Activated CD8-positive, alpha-beta T cell treated with anti-CD3 and anti-CD28 coated beads for 36 hours (primary cell): Measurements from ENCODE around the gene RABGAP1L. TPM values are rescaled to one million over a fixed set of nuclear protein-coding genes. Genes with fewer than 3 reads are reported as not detected.

Experiments used
- ATAC-seq: fragments of 200-7000 bp; cut with Tn5 transposase; one replicate; pipeline ENCODE4 v1.10.0; 2021; ENCODE audit warnings: mild to moderate bottlenecking, moderate library complexity
- CTCF ChIA-PET: fragments of 350-600 bp; sonication (Branson Sonifier 250); formaldehyde crosslinking; loops from one replicate; lab custom pipeline; 2021; ENCODE audit warnings: antibody characterized with exemption; lab: Charles Lee
- POLR2A ChIA-PET: fragments of 350-600 bp; sonication (Branson Sonifier 250); formaldehyde crosslinking; loops from one replicate; lab custom pipeline; 2021; ENCODE audit warnings: antibody characterized with exemption; lab: Charles Lee
- DNase-seq: peaks from one replicate; pipeline ENCODE4 v3.0.0-alpha.2; 2020
- H3K27ac Mint-ChIP-seq: one replicate; pipeline ENCODE4 v1.8.0; 2021; ENCODE audit warnings: mild to moderate bottlenecking, mixed read lengths
- H3K27me3 Mint-ChIP-seq: one replicate; pipeline ENCODE4 v1.8.0; 2021; ENCODE audit warnings: mixed read lengths
- H3K36me3 Mint-ChIP-seq: one replicate; pipeline ENCODE4 v1.8.0; 2021; ENCODE audit warnings: low read depth, mixed read lengths
- H3K4me1 Mint-ChIP-seq: one replicate; pipeline ENCODE4 v1.8.0; 2021; ENCODE audit warnings: low read depth, mixed read lengths
- H3K4me3 Mint-ChIP-seq: one replicate; pipeline ENCODE4 v1.8.0; 2021; ENCODE audit warnings: mild to moderate bottlenecking, moderate library complexity, mixed read lengths
- H3K9me3 Mint-ChIP-seq: one replicate; pipeline ENCODE4 v1.8.0; 2021; ENCODE audit warnings: mixed read lengths
- intact Hi-C: fragments of 100-400 bp; cut with micrococcal nuclease; formaldehyde crosslinking; loops from one replicate; pipeline ENCODE4 v1.10.0; 2022
- total RNA-seq, 2 experiments: library from RNA; stranded (reverse); gene quantifications; one replicate each; pipeline ENCODE4 v1.2.3, GENCODE V29; 2021
- TF ChIP-seq, protein P1 (sequence below): fragments of 200-600 bp; IDR thresholded peaks from one replicate; pipeline ENCODE4 v1.8.0; 2022; ENCODE audit warnings: antibody characterized with exemption, mild to moderate bottlenecking

RABGAP1L gene
- total RNA-seq, 2 experiments from 2014 or later, result 26.9 to 29.4 TPM

DNA sequence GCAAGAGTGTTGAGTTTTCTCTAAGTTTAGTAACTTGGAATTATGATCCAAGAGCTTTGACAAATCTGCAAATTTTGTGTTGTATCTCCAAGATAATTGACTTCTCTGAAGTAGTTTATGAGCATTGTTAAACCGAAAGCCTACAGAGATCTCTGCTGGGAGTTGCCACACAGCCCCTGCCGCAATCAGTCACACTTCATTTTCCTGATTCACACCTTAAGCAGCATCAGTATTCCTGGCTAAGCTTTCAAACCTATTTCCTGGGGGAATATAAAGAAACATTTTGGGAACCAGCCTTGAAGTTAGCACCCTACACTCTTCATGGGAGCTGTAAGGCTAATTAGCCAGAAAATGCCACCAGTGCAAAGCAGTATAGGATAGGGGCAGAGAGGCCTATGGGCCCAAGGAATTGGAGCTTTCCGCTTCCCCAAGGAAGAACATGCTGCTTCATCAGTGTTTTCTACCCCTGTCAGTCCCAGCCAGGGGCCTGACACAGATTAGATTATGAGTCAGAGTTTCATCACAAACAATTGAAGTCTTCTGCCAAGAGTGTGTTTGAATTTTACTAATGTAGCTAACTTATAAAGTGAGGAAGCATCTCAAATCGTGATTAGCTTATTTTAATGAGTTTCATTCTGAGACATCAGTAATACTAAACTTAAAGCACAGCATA, 817.3 kb downstream of the RABGAP1L start:
- ATAC-seq (peak; percentile 86), DNase-seq (peak; percentile 25)
- no peaks in the 10 kb centered on the region for H3K9me3 Mint-ChIP-seq
- peaks cover 38% of the 10 kb centered on the region for H3K4me1 Mint-ChIP-seq
- H3K27ac Mint-ChIP-seq, result peak overlapping the region; percentile 75
- peaks cover 33% of the 10 kb centered on the region for H3K36me3 Mint-ChIP-seq
- ChIA-PET POLR2A (interaction anchor here (0.7 kb wide), 1 partner anchor 82 kb away, joined by 3 read pairs; no protein-coding TSS in a partner anchor), CTCF (interaction anchor here (0.8 to 4.2 kb wide), 8 partner anchors 7 to 206 kb away, joined by 3 to 16 read pairs (median 3); no protein-coding TSS in a partner anchor)
- intact Hi-C loops, result no loop called here
- TF ChIP-seq, protein P1, sequence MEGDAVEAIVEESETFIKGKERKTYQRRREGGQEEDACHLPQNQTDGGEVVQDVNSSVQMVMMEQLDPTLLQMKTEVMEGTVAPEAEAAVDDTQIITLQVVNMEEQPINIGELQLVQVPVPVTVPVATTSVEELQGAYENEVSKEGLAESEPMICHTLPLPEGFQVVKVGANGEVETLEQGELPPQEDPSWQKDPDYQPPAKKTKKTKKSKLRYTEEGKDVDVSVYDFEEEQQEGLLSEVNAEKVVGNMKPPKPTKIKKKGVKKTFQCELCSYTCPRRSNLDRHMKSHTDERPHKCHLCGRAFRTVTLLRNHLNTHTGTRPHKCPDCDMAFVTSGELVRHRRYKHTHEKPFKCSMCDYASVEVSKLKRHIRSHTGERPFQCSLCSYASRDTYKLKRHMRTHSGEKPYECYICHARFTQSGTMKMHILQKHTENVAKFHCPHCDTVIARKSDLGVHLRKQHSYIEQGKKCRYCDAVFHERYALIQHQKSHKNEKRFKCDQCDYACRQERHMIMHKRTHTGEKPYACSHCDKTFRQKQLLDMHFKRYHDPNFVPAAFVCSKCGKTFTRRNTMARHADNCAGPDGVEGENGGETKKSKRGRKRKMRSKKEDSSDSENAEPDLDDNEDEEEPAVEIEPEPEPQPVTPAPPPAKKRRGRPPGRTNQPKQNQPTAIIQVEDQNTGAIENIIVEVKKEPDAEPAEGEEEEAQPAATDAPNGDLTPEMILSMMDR, result no peak
- no peak overlapping the region for H3K4me3 Mint-ChIP-seq
- H3K27me3 Mint-ChIP-seq, result no peaks in the 10 kb centered on the region

DNA sequence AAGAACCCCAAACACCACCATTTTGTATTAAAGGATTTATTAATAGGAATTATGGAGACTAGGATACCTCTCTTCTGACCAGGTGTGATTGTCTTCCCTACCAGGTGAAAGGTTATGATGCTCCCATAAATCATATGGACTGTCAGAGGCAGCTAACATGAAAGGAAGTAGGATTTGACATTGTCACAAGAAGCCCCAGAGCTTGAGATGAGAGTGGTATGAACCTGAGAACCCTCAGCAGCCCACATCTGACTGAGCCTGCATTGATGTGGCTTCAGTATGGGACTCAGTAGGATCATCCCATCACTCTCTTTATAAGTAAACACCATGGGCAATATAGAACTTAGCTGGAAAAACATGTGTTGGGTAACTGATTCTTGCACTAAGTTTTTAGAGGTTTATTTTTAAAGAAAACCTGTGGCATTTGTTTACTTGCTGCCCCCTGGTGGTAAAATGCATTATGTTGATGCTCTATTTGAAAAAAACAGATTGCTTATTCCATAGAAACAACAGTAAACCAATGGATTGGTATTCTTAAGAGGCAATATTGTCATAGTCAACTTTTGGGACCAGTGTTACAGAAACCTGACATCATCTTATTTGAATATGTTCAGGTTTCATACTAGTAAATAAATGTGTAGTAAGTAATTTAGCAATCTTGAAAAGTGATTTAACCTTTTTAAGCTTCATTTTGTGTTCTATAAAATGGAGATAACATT, 823.8 kb downstream of the RABGAP1L start:
- H3K4me1 Mint-ChIP-seq, result peaks cover 25% of the 10 kb centered on the region
- CTCF ChIA-PET, result interaction anchor here (0.8 to 2.7 kb wide), 19 partner anchors 8 to 720 kb away, joined by 3 to 18 read pairs (median 6); partner anchors contain the start of gene CACYBP
- ATAC-seq, result peak; percentile 13

GRCh38 chr1:174984952-174985351, 825.6 kb downstream of the RABGAP1L start:
- DNase-seq, result no peak
- TF ChIP-seq, protein P1, result no peak
- intact Hi-C loops, result no loop called here
- POLR2A ChIA-PET, result interaction anchor here (1.3 to 1.5 kb wide), 2 partner anchors 10 to 19 kb away, joined by 3 to 4 read pairs; no protein-coding TSS in a partner anchor
- H3K4me3 Mint-ChIP-seq, result no peak overlapping the region
- no peak overlapping the region for H3K27ac Mint-ChIP-seq
- peaks cover 43% of the 10 kb centered on the region for H3K36me3 Mint-ChIP-seq
- CTCF ChIA-PET, result interaction anchor here (0.7 to 2.3 kb wide), 5 partner anchors 11 to 215 kb away, joined by 3 to 12 read pairs (median 5); partner anchors contain the start of gene CACYBP
- H3K27me3 Mint-ChIP-seq, result no peaks in the 10 kb centered on the region
- no peak for ATAC-seq
- H3K4me1 Mint-ChIP-seq, result peaks cover 40% of the 10 kb centered on the region
- H3K9me3 Mint-ChIP-seq, result no peaks in the 10 kb centered on the region

More for the DNA sequence above, 823.8 kb downstream of the RABGAP1L start:
- POLR2A ChIA-PET, result no interaction called here
- H3K27ac Mint-ChIP-seq, result no peak overlapping the region
- H3K4me3 Mint-ChIP-seq, result no peak overlapping the region
- intact Hi-C loops, result no loop called here
- peaks cover 34% of the 10 kb centered on the region for H3K36me3 Mint-ChIP-seq
- TF ChIP-seq, protein P1, result peak; percentile 71
- peak; percentile 52 for DNase-seq
- no peaks in the 10 kb centered on the region for H3K9me3 Mint-ChIP-seq
- H3K27me3 Mint-ChIP-seq, result no peaks in the 10 kb centered on the region

- CTCF ChIA-PET, result interaction anchor here (1.9 kb wide), 1 partner anchor 11 kb away, joined by 11 read pairs; no protein-coding TSS in a partner anchor
- peaks cover 21% of the 10 kb centered on the region for H3K36me3 Mint-ChIP-seq
Measured at GRCh38 chr1:174988539-174988938, 829.2 kb downstream of the RABGAP1L start.

More at GRCh38 chr1:174988539-174988938, 829.2 kb downstream of the RABGAP1L start:
- H3K27me3 Mint-ChIP-seq, result no peaks in the 10 kb centered on the region
- H3K4me1 Mint-ChIP-seq, result peaks cover 36% of the 10 kb centered on the region
- TF ChIP-seq, protein P1, result no peak
- no peak overlapping the region for H3K4me3 Mint-ChIP-seq
- H3K27ac Mint-ChIP-seq, result peak overlapping the region; percentile 50
- DNase-seq, result no peak
- POLR2A ChIA-PET, result interaction anchor here (1.2 to 2.4 kb wide), 3 partner anchors 10 to 189 kb away, joined by 4 to 13 read pairs (median 6); no protein-coding TSS in a partner anchor
- H3K9me3 Mint-ChIP-seq, result no peaks in the 10 kb centered on the region
- intact Hi-C loops, result no loop called here
- no peak for ATAC-seq
